SJCRH30 (cell line): ENCODE data around the gene C5orf52. TPM values are rescaled to one million over a fixed set of nuclear protein-coding genes. Genes with fewer than 3 reads are reported as not detected.
"Not testable (repeated sequence)": the region's sequence is repeated elsewhere in the genome, so short reads cannot be mapped to it uniquely, and the experiment has no call there.

Experiments used
- DNase-seq, 2 experiments: peaks; one replicate each; pipeline ENCODE4 v3.0.0-alpha.2; 2015 to 2020
- H3K27ac ChIP-seq: fragments of 250-450 bp; sonication (Bioruptor Pico); 2 replicates; pipeline ENCODE4 v1.5.1; 2020; ENCODE audit warnings: mild to moderate bottlenecking, moderate library complexity
- H3K27me3 ChIP-seq: fragments of 250-450 bp; sonication (Bioruptor Pico); 2 replicates; pipeline ENCODE4 v1.5.1; 2020; ENCODE audit warnings: mild to moderate bottlenecking, moderate library complexity
- H3K36me3 ChIP-seq: fragments of 250-450 bp; sonication (Bioruptor Pico); 2 replicates; pipeline ENCODE4 v1.5.1; 2020; ENCODE audit warnings: mild to moderate bottlenecking, moderate library complexity
- H3K4me1 ChIP-seq: fragments of 250-450 bp; sonication (Bioruptor Pico); 2 replicates; pipeline ENCODE4 v1.5.1; 2020; ENCODE audit warnings: mild to moderate bottlenecking, moderate library complexity
- H3K4me3 ChIP-seq: fragments of 250-450 bp; sonication (Bioruptor Pico); 2 replicates; pipeline ENCODE4 v1.5.1; 2020; ENCODE audit warnings: mild to moderate bottlenecking, moderate library complexity
- H3K9me3 ChIP-seq: fragments of 250-450 bp; sonication (Bioruptor Pico); replicated peaks from 2 replicates; pipeline ENCODE4 v1.5.1; 2020; ENCODE audit warnings: mild to moderate bottlenecking, moderate library complexity
- total RNA-seq: library from RNA; depleted of rRNA; stranded (reverse); fragments of >200 nt; shearing (Covaris generic); gene quantifications from 2 replicates; pipeline ENCODE4 v1.2.3, GENCODE V29; 2014

The C5orf52 gene
- total RNA-seq, 1 experiment from 2014 or later, result not detected

GRCh38 chr5:157665467-157666070, 5.8 kb upstream of the C5orf52 start:
- no peaks in the 10 kb centered on the region for H3K4me1 ChIP-seq
- H3K4me3 ChIP-seq, result no peak overlapping the region
- no peak for DNase-seq
- H3K9me3 ChIP-seq, result peaks cover 14% of the 10 kb centered on the region
- H3K27ac ChIP-seq, result no peak overlapping the region
- no peaks in the 10 kb centered on the region for H3K27me3 ChIP-seq
- H3K36me3 ChIP-seq, result no peaks in the 10 kb centered on the region

DNA sequence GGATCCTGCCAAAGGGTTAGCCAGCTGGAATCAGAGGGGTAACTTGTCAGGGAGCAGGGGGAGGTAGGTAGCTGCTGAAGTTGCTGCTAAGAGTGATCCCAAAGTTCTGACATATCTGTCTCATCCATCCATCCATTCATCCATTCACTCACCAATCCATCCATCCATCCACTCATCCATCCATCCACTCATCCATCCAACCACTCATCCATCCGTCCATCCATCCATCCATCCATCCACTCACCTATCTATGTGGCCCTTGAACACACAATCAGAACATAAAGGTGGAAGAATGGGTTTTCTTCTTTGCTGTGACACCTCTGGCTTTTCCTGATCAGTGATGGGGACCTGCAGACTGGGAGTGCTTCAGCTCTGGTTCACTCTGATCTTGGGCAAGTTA, 3.0 kb upstream of the C5orf52 start:
- DNase-seq, result no peak
- Histone ChIP-seq H3K27me3 (no peaks in the 10 kb centered on the region), H3K9me3 (no peaks in the 10 kb centered on the region), H3K27ac (no peak overlapping the region), H3K36me3 (no peaks in the 10 kb centered on the region), H3K4me1 (no peaks in the 10 kb centered on the region), H3K4me3 (no peak overlapping the region)

DNA sequence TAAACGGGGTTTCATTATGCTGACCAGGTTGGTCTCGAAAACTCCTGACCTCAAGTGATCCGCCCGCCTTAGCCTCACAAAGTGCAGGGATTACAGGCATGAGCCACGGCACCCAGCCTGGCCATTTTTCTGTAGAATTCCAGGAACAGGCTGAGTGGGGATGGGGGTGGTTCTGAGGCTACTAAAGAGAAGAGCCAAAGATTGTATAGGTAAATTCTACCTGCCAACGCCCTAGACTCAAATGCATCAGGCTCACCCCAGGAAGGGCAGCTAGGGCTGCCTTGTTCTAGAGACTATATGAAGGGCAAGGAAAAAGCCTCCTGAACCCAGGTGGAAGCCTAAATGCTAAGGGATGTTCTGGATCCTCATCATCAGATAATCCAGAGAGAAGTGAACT, 1.6 kb upstream of the C5orf52 start:
- Histone ChIP-seq H3K4me3 (no peak overlapping the region), H3K36me3 (no peaks in the 10 kb centered on the region), H3K4me1 (no peaks in the 10 kb centered on the region), H3K27ac (no peak overlapping the region), H3K27me3 (no peaks in the 10 kb centered on the region), H3K9me3 (no peaks in the 10 kb centered on the region)
- no peak for DNase-seq

GRCh38 chr5:157671592-157672330, 428 bp downstream of the C5orf52 start:
- Histone ChIP-seq H3K4me1 (no peaks in the 10 kb centered on the region), H3K36me3 (no peaks in the 10 kb centered on the region), H3K27me3 (no peaks in the 10 kb centered on the region), H3K4me3 (no peak overlapping the region), H3K27ac (no peak overlapping the region), H3K9me3 (no peaks in the 10 kb centered on the region)
- DNase-seq, result no peak

- no peak overlapping the region for H3K27ac ChIP-seq
- H3K4me3 ChIP-seq, result no peak overlapping the region
- no peak for DNase-seq
- H3K9me3 ChIP-seq, result no peaks in the 10 kb centered on the region
- H3K4me1 ChIP-seq, result no peaks in the 10 kb centered on the region
- H3K36me3 ChIP-seq, result no peaks in the 10 kb centered on the region
- no peaks in the 10 kb centered on the region for H3K27me3 ChIP-seq
Observed at GRCh38 chr5:157672976-157673375, 1.6 kb downstream of the C5orf52 start.

DNA sequence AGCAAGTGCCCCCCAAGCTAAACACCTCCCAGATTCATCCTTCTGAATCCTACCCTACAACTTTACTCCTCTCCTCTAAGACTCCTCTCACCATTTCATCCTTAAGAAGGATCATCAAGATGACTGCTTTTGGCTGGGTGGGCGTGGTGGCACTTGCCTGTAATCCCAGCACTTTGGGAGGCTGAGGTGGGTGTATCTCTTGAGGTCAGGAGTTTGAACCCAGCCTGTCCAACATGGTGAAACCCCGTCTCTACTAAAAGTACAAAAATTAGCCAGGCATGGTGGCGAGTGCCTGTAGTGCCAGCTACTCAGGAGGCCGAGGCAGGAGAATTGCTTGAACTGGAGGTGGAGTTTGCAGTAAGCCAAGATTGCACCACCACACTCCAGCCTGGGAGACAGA, 3.0 kb downstream of the C5orf52 start:
- DNase-seq, result not testable (repeated sequence)

DNA sequence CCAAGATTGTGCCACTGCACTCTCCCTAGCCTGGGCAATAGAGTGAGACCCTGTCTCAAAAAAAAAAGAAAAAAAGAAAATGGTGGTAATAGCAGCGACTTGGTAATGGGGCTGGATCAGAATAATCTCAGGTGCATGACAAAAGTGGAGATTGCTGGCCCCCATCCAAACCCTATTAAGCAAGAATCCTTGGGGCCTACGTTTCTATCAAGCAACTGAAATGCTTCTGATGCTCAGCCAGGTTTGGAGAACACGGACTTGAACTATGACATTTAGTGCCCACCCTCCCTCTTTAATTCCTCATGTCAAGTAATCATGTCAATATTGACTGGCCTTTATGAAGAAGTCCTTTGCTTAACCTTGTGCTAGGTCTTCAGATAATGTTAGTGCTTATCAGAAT, 6.6 kb downstream of the C5orf52 start:
- Histone ChIP-seq H3K9me3 (no peaks in the 10 kb centered on the region), H3K36me3 (no peaks in the 10 kb centered on the region), H3K4me1 (no peaks in the 10 kb centered on the region), H3K27me3 (no peaks in the 10 kb centered on the region), H3K4me3 (no peak overlapping the region), H3K27ac (no peak overlapping the region)
- no peak for DNase-seq

More for the DNA sequence above, 3.0 kb downstream of the C5orf52 start:
- not testable (repeated sequence) for H3K4me1 ChIP-seq, H3K4me3 ChIP-seq, H3K27me3 ChIP-seq, H3K9me3 ChIP-seq, H3K36me3 ChIP-seq, H3K27ac ChIP-seq

GRCh38 chr5:157679801-157680200, 8.5 kb downstream of the C5orf52 start:
- Histone ChIP-seq H3K4me1 (no peaks in the 10 kb centered on the region), H3K9me3 (no peaks in the 10 kb centered on the region), H3K27ac (no peak overlapping the region), H3K36me3 (no peaks in the 10 kb centered on the region), H3K27me3 (no peaks in the 10 kb centered on the region), H3K4me3 (no peak overlapping the region)
- DNase-seq, result no peak

GRCh38 chr5:157680239-157680638, 8.9 kb downstream of the C5orf52 start:
- no peak for DNase-seq
- H3K9me3 ChIP-seq, result no peaks in the 10 kb centered on the region

GRCh38 chr5:157681048-157681447, 9.7 kb downstream of the C5orf52 start:
- no peak for DNase-seq

More at GRCh38 chr5:157680239-157680638, 8.9 kb downstream of the C5orf52 start:
- Histone ChIP-seq H3K36me3 (no peaks in the 10 kb centered on the region), H3K4me3 (no peak overlapping the region), H3K27me3 (no peaks in the 10 kb centered on the region), H3K27ac (no peak overlapping the region), H3K4me1 (no peaks in the 10 kb centered on the region)

DNA sequence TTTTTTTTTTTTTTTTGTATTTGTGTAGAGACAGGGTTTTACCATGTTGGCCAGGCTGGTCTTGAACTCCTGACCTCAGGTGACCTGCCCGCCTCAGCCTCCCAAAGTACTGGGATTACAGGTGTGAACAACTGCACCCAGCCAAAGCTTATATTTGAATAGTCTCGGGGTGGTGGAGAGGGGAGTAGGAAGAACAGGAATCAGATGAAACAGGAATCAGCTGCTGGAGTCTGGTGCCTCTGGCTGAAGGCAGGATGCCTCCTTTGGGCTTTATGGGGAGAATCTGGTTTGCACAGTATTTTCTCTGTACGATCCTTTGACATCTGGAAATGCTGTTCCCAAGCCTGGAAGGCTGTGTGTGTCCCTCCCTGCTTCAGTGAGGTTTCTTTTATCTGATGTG, 10.9 kb downstream of the C5orf52 start:
- DNase-seq, result no peak
- Histone ChIP-seq H3K4me3 (no peak overlapping the region), H3K27me3 (no peaks in the 10 kb centered on the region), H3K4me1 (peaks cover 6% of the 10 kb centered on the region), H3K36me3 (no peaks in the 10 kb centered on the region), H3K27ac (no peak overlapping the region), H3K9me3 (no peaks in the 10 kb centered on the region)

More at GRCh38 chr5:157681048-157681447, 9.7 kb downstream of the C5orf52 start:
- Histone ChIP-seq H3K4me3 (no peak overlapping the region), H3K4me1 (no peaks in the 10 kb centered on the region), H3K9me3 (no peaks in the 10 kb centered on the region), H3K36me3 (no peaks in the 10 kb centered on the region), H3K27me3 (no peaks in the 10 kb centered on the region), H3K27ac (no peak overlapping the region)

- not testable (repeated sequence) for H3K9me3 ChIP-seq, H3K36me3 ChIP-seq, H3K4me3 ChIP-seq, H3K27ac ChIP-seq, H3K27me3 ChIP-seq, H3K4me1 ChIP-seq
- DNase-seq, result peak in 1 of 2 experiments; percentile 20
Observed at GRCh38 chr5:157686276-157687197, 15.2 kb downstream of the C5orf52 start.

DNA sequence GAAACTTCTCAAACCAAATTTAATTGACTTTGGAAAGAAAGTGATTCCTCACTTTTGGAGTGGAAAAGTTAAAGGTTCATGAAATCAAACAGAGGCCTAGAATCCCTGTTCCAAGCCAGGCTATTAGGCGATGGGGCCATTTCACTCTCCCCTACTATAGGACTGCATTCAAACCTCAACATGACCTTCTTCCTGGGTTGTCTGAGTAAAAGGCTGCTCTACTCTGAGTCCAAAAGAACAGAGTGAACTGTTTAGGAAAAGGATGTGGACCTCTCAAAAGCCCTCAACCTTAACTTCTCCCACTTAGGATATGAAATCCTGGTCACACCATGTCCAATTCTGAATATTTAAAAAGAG, 15.8 kb downstream of the C5orf52 start:
- no peak overlapping the region for H3K4me3 ChIP-seq
- H3K4me1 ChIP-seq, result peaks cover 6% of the 10 kb centered on the region
- H3K36me3 ChIP-seq, result no peaks in the 10 kb centered on the region
- H3K27ac ChIP-seq, result no peak overlapping the region
- 0 out of 2 replicates have a peak, but pooled peaks cover 2% of the 10 kb centered on the region for H3K9me3 ChIP-seq
- DNase-seq, result no peak
- no peaks in the 10 kb centered on the region for H3K27me3 ChIP-seq

- Histone ChIP-seq H3K36me3 (no peaks in the 10 kb centered on the region), H3K27ac (no peak overlapping the region), H3K4me1 (peaks cover 6% of the 10 kb centered on the region), H3K4me3 (no peak overlapping the region), H3K27me3 (no peaks in the 10 kb centered on the region), H3K9me3 (0 out of 2 replicates have a peak, but pooled peaks cover 2% of the 10 kb centered on the region)
- DNase-seq, result no peak
Observed at GRCh38 chr5:157689942-157690689, 18.8 kb downstream of the C5orf52 start.
